Mesodermal cell (in vitro differentiated cells): Measurements from ENCODE around the gene NAB2.
"Not testable (repeated sequence)": the region's sequence is repeated elsewhere in the genome, so short reads cannot be mapped to it uniquely, and the experiment has no call there.

Source experiments
- H3K27ac ChIP-seq: 2 replicates; pipeline ENCODE4 v1.7.0; 2013; ENCODE audit warnings: mild to moderate bottlenecking, low read depth, low read length, moderate library complexity; ENCODE audit not compliant: severe bottlenecking
- H3K36me3 ChIP-seq: 2 replicates; pipeline ENCODE4 v1.7.1; 2013; ENCODE audit warnings: mild to moderate bottlenecking, low read length, moderate library complexity; ENCODE audit not compliant: control insufficient read depth, insufficient read depth
- H3K4me1 ChIP-seq: one replicate; pipeline ENCODE4 v1.7.1; 2013; ENCODE audit warnings: mild to moderate bottlenecking, low read length; ENCODE audit not compliant: insufficient read depth, control insufficient read depth, poor library complexity, severe bottlenecking
- H3K4me3 ChIP-seq: 2 replicates; pipeline ENCODE4 v1.7.0; 2013; ENCODE audit warnings: low read length, control low read depth, mild to moderate bottlenecking; ENCODE audit not compliant: insufficient read depth, poor library complexity, severe bottlenecking; ENCODE audit errors: extremely low read depth
- H3K9me3 ChIP-seq: 2 replicates; pipeline ENCODE4 v1.7.1; 2013; ENCODE audit warnings: mild to moderate bottlenecking, low read length, moderate library complexity; ENCODE audit not compliant: control insufficient read depth
- WGBS, 2 experiments: methylation state at CpG; one replicate each; pipeline ENCODE4 v1.1.5; 2013; ENCODE audit warnings: missing lambda C conversion rate in 2 of 2; ENCODE audit not compliant: insufficient coverage in 2 of 2; 5-methylcytosine and 5-hydroxymethylcytosine counted together

The NAB2 gene

GRCh38 chr12:57048423-57049118 lies 40.3 kb upstream of the NAB2 start:
- WGBS, 2 experiments: 80% methylated on average over 1 of the region's 1 CpG; no CpG with 5 or more reads in 1 of the 2 experiments
- no peaks in the 10 kb centered on the region for H3K36me3 ChIP-seq

DNA sequence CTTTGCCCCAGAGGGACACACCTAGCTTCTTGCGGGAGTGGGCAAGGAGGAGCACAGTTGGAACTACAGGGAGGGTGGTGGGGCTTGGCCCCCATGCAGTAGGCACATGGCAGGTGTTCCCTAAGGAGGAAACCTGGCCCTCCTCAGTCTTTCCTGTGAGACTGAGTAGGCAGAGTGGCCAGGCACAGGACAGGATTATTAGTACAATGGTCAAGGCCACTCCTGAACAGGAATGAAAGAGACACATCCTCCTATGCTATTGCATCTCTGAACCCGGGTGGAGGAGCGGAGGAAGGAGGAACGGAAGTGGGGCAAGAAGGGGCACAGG lies 39.8 kb upstream of the NAB2 start:
- no peak overlapping the region for H3K4me3 ChIP-seq
- H3K27ac ChIP-seq: no peak overlapping the region
- 100% methylated on average over 3 of the region's 4 CpGs; no CpG with 5 or more reads in 1 of the 2 experiments for WGBS, 2 experiments

More at GRCh38 chr12:57048423-57049118, 40.3 kb upstream of the NAB2 start:
- Histone ChIP-seq H3K4me3 (no peak overlapping the region), H3K27ac (no peak overlapping the region), H3K4me1 (no peaks in the 10 kb centered on the region), H3K9me3 (no peaks in the 10 kb centered on the region)

DNA sequence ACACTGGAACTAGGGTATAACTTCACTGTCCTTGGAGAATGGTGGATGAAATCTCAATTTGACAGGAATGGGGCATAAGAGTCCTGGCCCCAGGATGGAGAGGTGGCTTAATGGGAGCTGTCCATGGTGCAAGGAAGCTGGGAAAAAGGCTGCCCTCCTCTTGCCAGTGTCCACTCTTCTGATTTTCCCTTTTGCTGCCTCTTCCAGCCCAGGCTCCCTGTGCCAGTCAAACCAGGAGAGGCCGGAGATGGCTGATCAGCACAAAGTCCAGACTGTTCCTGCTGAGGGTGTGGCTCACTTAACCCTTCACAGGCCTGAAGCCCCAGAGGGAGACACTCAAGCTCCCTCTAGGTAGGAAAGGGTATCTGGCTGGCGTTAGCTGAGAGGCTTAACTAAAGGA lies 39.0 kb upstream of the NAB2 start, which contains the start of gene MYO1A:
MYO1A (minus strand) TSS at position 240 of the 400 bp plus-strand sequence. CDS start 1,806 bp downstream, outside the sequence.
- Histone ChIP-seq H3K4me1 (no peaks in the 10 kb centered on the region), H3K4me3 (no peak within 1 kb of the TSS), H3K36me3 (peaks cover 3% of the 10 kb centered on the region), H3K9me3 (no peaks in the 10 kb centered on the region), H3K27ac (no peak within 1 kb of the TSS)
- 40 to 83% methylated on average over 1 to 2 of the region's 2 CpGs for WGBS, 2 experiments

More for the DNA sequence above, 39.8 kb upstream of the NAB2 start:
- Histone ChIP-seq H3K36me3 (no peaks in the 10 kb centered on the region), H3K4me1 (no peaks in the 10 kb centered on the region), H3K9me3 (no peaks in the 10 kb centered on the region)

DNA sequence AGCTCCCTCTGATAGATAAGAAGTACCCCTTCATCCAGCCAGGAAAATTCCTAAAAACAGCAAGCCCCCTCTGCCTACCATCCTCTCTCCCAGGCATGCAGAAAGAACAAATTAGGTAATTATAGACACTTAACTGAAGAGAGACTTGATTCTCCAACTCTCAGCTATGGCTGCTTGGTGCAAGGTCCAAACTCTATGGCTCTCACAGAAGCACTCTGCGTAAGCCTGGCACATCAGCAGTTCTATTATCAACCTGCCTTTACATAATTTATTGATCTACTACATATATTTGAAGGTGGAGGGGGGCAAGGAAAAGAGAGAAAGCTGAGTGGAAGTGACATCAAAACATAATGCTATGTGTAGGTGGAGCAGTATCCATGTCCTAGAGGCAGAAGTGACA lies 37.9 kb upstream of the NAB2 start:
- Histone ChIP-seq H3K36me3 (peaks cover 7% of the 10 kb centered on the region), H3K27ac (no peak overlapping the region), H3K4me3 (no peak overlapping the region), H3K9me3 (no peaks in the 10 kb centered on the region), H3K4me1 (no peaks in the 10 kb centered on the region)
- no CpG with 5 or more reads among the region's 1 CpG for WGBS, 2 experiments

DNA sequence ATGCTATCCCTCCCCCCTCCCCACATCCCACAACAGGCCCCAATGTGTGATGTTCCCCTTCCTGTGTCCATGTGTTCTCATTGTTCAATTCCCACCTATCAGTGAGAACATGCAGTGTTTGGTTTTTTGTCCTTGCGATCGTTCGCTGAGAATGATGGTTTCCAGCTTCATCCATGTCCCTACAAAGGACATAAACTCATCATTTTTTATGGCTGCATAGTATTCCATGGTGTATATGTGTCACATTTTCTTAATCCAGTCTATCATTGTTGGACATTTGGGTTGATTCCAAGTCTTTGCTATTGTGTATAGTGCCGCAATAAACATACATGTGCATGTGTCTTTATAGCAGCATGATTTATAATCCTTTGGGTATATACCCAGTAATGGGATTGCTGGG lies 35.8 kb upstream of the NAB2 start:
- H3K27ac ChIP-seq, H3K4me3 ChIP-seq, H3K9me3 ChIP-seq, H3K4me1 ChIP-seq: not testable (repeated sequence)
- peaks cover 24% of the 10 kb centered on the region for H3K36me3 ChIP-seq
- WGBS, 2 experiments: no CpG with 5 or more reads among the region's 4 CpGs

DNA sequence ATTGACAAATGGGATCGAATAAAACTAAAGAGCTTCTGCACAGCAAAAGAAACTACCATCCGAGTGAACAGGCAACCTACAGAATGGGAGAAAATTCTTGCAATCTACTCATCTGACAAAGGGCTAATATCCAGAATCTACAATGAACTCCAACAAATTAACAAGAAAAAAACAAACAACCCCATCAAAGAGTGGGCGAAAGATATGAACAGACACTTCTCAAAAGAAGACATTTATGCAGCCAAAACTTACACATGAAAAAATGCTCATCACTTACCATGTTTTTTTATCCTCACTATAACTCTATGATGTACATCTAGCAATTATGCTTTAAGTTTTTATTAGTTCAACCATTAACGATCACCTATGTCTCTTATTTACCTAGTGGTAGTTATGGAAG lies 35.0 kb upstream of the NAB2 start:
- H3K27ac ChIP-seq, H3K4me3 ChIP-seq, H3K4me1 ChIP-seq, H3K9me3 ChIP-seq: not testable (repeated sequence)
- 95 to 100% methylated on average over 2 of the region's 4 CpGs for WGBS, 2 experiments
- peaks cover 32% of the 10 kb centered on the region for H3K36me3 ChIP-seq

GRCh38 chr12:57055824-57056223 lies 33.1 kb upstream of the NAB2 start:
- Histone ChIP-seq H3K4me1 (no peaks in the 10 kb centered on the region), H3K27ac (no peak overlapping the region), H3K9me3 (no peaks in the 10 kb centered on the region), H3K36me3 (peaks cover 51% of the 10 kb centered on the region), H3K4me3 (no peak overlapping the region)
- WGBS, 2 experiments: 81 to 100% methylated on average over 1 to 2 of the region's 3 CpGs

DNA sequence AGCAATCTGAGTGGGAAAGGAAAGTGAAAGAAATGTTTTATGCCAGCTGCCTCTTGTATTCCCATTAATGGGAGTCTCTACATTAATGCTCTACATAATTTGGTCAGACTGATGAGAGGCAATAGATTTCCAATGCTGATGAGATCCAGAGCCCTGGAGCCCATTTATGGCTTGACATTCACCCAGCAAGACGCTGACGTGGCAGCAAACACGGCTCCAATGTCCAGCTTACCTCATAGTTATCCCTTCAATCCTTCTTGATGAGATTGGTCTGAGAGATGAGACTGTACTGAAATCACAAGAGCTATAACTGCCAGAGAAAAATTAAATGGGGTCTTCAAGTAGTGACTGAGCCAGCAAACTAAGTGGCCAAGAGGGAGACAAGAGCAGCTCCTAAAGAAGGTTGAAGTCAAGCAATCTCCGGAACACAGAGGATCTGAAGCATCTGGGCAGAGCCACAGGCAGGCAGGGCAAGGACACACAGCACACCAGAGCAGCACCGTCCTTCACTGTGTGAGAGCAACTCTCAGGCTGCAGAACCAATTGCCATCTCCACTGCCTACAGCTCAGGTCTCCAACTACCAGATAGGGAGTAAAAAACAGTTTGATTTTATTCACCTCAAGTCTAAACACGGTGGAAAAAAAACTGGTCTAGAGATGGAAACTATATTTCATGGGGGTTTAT lies 31.7 kb upstream of the NAB2 start:
- Histone ChIP-seq H3K27ac (no peak overlapping the region), H3K9me3 (no peaks in the 10 kb centered on the region), H3K4me1 (no peaks in the 10 kb centered on the region), H3K36me3 (peaks cover 60% of the 10 kb centered on the region), H3K4me3 (no peak overlapping the region)
- 94 to 95% methylated on average over 2 to 5 of the region's 6 CpGs for WGBS, 2 experiments

GRCh38 chr12:57058454-57058853 lies 30.5 kb upstream of the NAB2 start:
- Histone ChIP-seq H3K4me1 (no peaks in the 10 kb centered on the region), H3K4me3 (no peak overlapping the region), H3K27ac (no peak overlapping the region), H3K36me3 (peaks cover 69% of the 10 kb centered on the region), H3K9me3 (no peaks in the 10 kb centered on the region)
- 100% methylated on average over 1 of the region's 1 CpG; no CpG with 5 or more reads in 1 of the 2 experiments for WGBS, 2 experiments

DNA sequence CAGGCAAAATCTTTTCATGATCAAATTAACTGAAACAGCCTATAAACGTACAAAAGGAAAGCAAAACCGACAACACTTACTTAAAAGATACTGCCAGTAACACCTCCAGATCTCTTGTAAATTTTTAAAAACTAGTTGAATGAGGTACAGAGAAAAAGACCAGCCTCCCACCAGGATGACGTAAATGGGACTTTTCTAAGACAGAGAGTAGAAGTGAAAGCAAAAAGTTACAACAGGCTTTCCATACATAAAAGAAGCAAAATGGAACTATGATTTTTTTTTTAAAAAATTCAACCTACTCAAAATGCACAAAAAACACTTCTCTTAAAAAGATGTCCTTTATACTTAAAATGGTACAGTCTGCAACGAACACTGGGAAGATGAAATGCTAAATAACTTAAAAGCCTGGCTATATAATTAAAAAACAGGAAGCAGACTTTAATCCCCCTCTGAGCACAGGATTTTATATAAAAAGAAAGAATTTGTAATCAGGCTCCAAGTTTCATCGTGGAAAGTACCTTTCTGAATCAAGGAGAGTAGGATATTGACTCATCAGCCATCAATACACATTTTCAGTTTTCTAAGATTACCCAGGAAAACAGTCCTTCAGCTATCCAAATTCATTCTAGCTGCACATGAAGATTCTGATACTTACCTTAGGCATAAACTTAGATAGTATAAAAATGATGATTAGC lies 24.8 kb upstream of the NAB2 start:
- peaks cover 82% of the 10 kb centered on the region for H3K36me3 ChIP-seq
- H3K9me3 ChIP-seq: no peaks in the 10 kb centered on the region
- no peaks in the 10 kb centered on the region for H3K4me1 ChIP-seq
- no peak overlapping the region for H3K4me3 ChIP-seq
- no CpG with 5 or more reads among the region's 5 CpGs for WGBS, 2 experiments
- no peak overlapping the region for H3K27ac ChIP-seq
